K562 (cell line): ENCODE results near the gene ZDHHC5. TPM values are rescaled to one million over a fixed set of nuclear protein-coding genes. Genes with fewer than 3 reads are reported as not detected.
A peak's percentile ranks its signal among the peaks of the same experiment; 100 is the strongest.

Experiments
- CREB1 ChIP-seq, 2 experiments: sonication (generic) in 1 of 2; formaldehyde crosslinking in 1 of 2; IDR thresholded peaks; 2 replicates each; pipeline versions ENCODE4 v1.6.1 to v1.8.0; 2012 to 2022; ENCODE audit warnings: inconsistent platforms in 1 of 2, mild to moderate bottlenecking in 1 of 2, missing genetic modification reagents in 1 of 2, moderate library complexity in 1 of 2
- E2F6 ChIP-seq, 2 experiments: IDR thresholded peaks; 2 replicates each; pipeline ENCODE4 v1.6.1; 2011; ENCODE audit warnings: borderline replicate concordance in 1 of 2, control low read depth in 1 of 2, low read depth in 1 of 2, low read length in 1 of 2, mild to moderate bottlenecking in 1 of 2, mixed read lengths in 1 of 2, moderate library complexity in 1 of 2; ENCODE audit not compliant: insufficient read depth in 1 of 2, insufficient read length in 1 of 2, poor library complexity in 1 of 2, severe bottlenecking in 1 of 2; ENCODE audit errors: extremely low read depth in 1 of 2
- GMEB1 ChIP-seq: fragments of 250-450 bp; sonication (Bioruptor Pico); IDR thresholded peaks from 2 replicates; pipeline ENCODE4 v1.4.0; 2020; ENCODE audit warnings: mild to moderate bottlenecking
- HCFC1 ChIP-seq: IDR thresholded peaks from 2 replicates; pipeline ENCODE4 v1.6.1; 2012; ENCODE audit warnings: low read depth, low read length, improper control_type of control experiment
- HINFP ChIP-seq: fragments of 450-650 bp; conservative IDR thresholded peaks from 2 replicates; pipeline ENCODE4 v1.6.1; 2016; ENCODE audit warnings: missing genetic modification characterization, low read depth, mild to moderate bottlenecking, control low read depth, missing compliant biosample characterization
- ID3 ChIP-seq, 2 experiments: fragments of 250-450 bp in 1 of 2; fragments of 450-650 bp in 1 of 2; sonication (Bioruptor Pico) in 1 of 2; IDR thresholded peaks; 2 replicates each; pipeline versions ENCODE4 v1.6.1 to v1.8.0; 2016 to 2021; ENCODE audit warnings: mild to moderate bottlenecking in 2 of 2, moderate library complexity in 2 of 2, missing compliant biosample characterization in 1 of 2, missing genetic modification characterization in 1 of 2
- MCM5 ChIP-seq: fragments of 450-650 bp; IDR thresholded peaks from 2 replicates; pipeline ENCODE4 v1.6.1; 2016; ENCODE audit warnings: low read depth
- PHF21A ChIP-seq: fragments of 450-650 bp; IDR thresholded peaks from 2 replicates; pipeline ENCODE4 v1.6.1; 2017; ENCODE audit warnings: low read depth, borderline replicate concordance
- POLR2AphosphoS5 ChIP-seq: IDR thresholded peaks from 2 replicates; pipeline ENCODE4 v1.6.1; 2011; ENCODE audit warnings: mild to moderate bottlenecking, low read depth, low read length, moderate library complexity; ENCODE audit not compliant: control insufficient read depth, insufficient read depth
- RFX1 ChIP-seq: fragments of 450-650 bp; IDR thresholded peaks from 2 replicates; pipeline ENCODE4 v1.6.1; 2016; ENCODE audit warnings: mild to moderate bottlenecking, moderate library complexity
- SREBF1 ChIP-seq: fragments of 150-350 bp; IDR thresholded peaks from 2 replicates; pipeline ENCODE4 v1.6.1; 2014; ENCODE audit warnings: antibody characterized with exemption, low read depth, low read length, borderline replicate concordance
- THAP7 ChIP-seq: fragments of 250-450 bp; sonication (Bioruptor Pico); IDR thresholded peaks from 2 replicates; pipeline ENCODE4 v1.5.0; 2021
- ZBTB11 ChIP-seq, 3 experiments: fragments of 200-800 bp in 1 of 3; fragments of 250-450 bp in 1 of 3; fragments of 450-650 bp in 1 of 3; sonication (Bioruptor Pico) in 1 of 3; sonication (Bioruptor generic) in 1 of 3; formaldehyde crosslinking in 1 of 3; IDR thresholded peaks; 2 replicates each; pipeline versions ENCODE4 v1.6.1 to v1.8.0; 2016 to 2022; ENCODE audit warnings: mild to moderate bottlenecking in 2 of 3, missing genetic modification characterization in 2 of 3, missing compliant biosample characterization in 1 of 3, moderate library complexity in 1 of 3
- ZNF57 ChIP-seq: fragments of 450-650 bp; formaldehyde crosslinking; IDR thresholded peaks from 2 replicates; pipeline ENCODE4 v1.4.0; 2020; ENCODE audit warnings: mild to moderate bottlenecking, moderate library complexity
- polyA plus RNA-seq, 8 experiments: library from polyadenylated mRNA; depleted of rRNA in 4 of 8; stranded (reverse) in 5 of 8; unstranded in 3 of 8; fragments of >200 nt; fragmentation: Nextera tagmentation in 2 of 8; fragmentation: Illumina TruSeq in 1 of 8; extraction: Ambion mirVana in 2 of 8; extraction: Trizol in 1 of 8; gene quantifications; 2 replicates each; pipeline versions ENCODE4 v1.2.1 to v1.2.3, GENCODE V29; 2011 to 2014; ENCODE audit warnings: inconsistent platforms in 1 of 8, missing spikeins in 1 of 8
- total RNA-seq, 7 experiments: library from RNA; depleted of rRNA in 6 of 7; stranded (reverse); fragments of >200 nt in 6 of 7; fragmentation: Illumina TruSeq in 2 of 7; extraction: Trizol in 2 of 7; gene quantifications; 2 replicates each; pipeline versions ENCODE4 v1.2.1 to v1.2.3, GENCODE V29; 2011 to 2021; ENCODE audit warnings: low replicate concordance in 1 of 7

The ZDHHC5 gene
- total and polyA plus RNA-seq, 9 of the 15 experiments (the other 6 are each of a cell fraction or from before 2014, with no cell fraction given): 3.8 to 64.2 (median 35.9) TPM

- TF ChIP-seq E2F6 (IDR thresholded peaks at IDR 0.05; ENCODE audit: borderline replicate concordance in 1 of 2, extremely low read depth in 1 of 2, insufficient read depth in 1 of 2, insufficient read length in 1 of 2, low read depth in 1 of 2, low read length in 1 of 2, poor library complexity in 1 of 2, severe bottlenecking in 1 of 2): peak; percentile 66 to 82
- TF ChIP-seq ZNF57 (CRISPR knock-in tag): no peak; the same call in 1 of the 2 replicates
- peak in 1 of 3 experiments; percentile 91; a peak in 2 of 6 replicates for TF ChIP-seq ZBTB11 (CRISPR knock-in tag; IDR thresholded peaks at IDR 0.05)
- no peak for TF ChIP-seq THAP7 (CRISPR knock-in tag)
- peak; percentile 83 for TF ChIP-seq HINFP (tag)
- TF ChIP-seq POLR2AphosphoS5: peak; percentile 52
- TF ChIP-seq HCFC1: peak; percentile 99
- no peak for TF ChIP-seq MCM5
- TF ChIP-seq RFX1: no peak
- TF ChIP-seq ID3 (CRISPR knock-in tag; IDR thresholded peaks at IDR 0.05): no peak
- TF ChIP-seq ID3 (tag; IDR thresholded peaks at IDR 0.05): peak; percentile 68
- TF ChIP-seq SREBF1: peak; percentile 66
- TF ChIP-seq PHF21A: peak; percentile 80
- TF ChIP-seq GMEB1 (CRISPR knock-in tag): peak; percentile 75
- peak; percentile 89 for TF ChIP-seq CREB1 (IDR thresholded peaks at IDR 0.05)
- TF ChIP-seq CREB1 (CRISPR knock-in tag; IDR thresholded peaks at IDR 0.05): peak; percentile 89
These were observed 10.5 kb upstream of the ZDHHC5 start, which contains the start of gene CLP1 (continued) for GRCh38 chr11:57657194-57658022.
